Neural progenitor cell (in vitro differentiated cells): ENCODE measurements around the gene SESN3. TPM values are rescaled to one million over a fixed set of nuclear protein-coding genes. Genes with fewer than 3 reads are reported as not detected.

ENCODE experiments used
- DNase-seq: peaks from one replicate; pipeline ENCODE4 v3.0.0-alpha.2; 2016; ENCODE audit warnings: low spot score
- H2AFZ ChIP-seq: fragments of 200-600 bp; sonication (generic); replicated peaks from 2 replicates; pipeline ENCODE4 v1.6.1; 2016; ENCODE audit warnings: antibody characterized with exemption
- H3F3A ChIP-seq: fragments of 200-600 bp; sonication (generic); 2 replicates; pipeline ENCODE4 v1.6.1; 2016; ENCODE audit warnings: antibody characterized with exemption, low read depth
- H3K27ac ChIP-seq: fragments of 200-600 bp; sonication (generic); 2 replicates; pipeline ENCODE4 v1.5.1; 2016; ENCODE audit warnings: mild to moderate bottlenecking
- H3K27me3 ChIP-seq: fragments of 200-600 bp; sonication (generic); 2 replicates; pipeline ENCODE4 v1.6.1; 2016; ENCODE audit warnings: mild to moderate bottlenecking, moderate library complexity
- H3K36me3 ChIP-seq: fragments of 200-600 bp; sonication (generic); 2 replicates; pipeline ENCODE4 v1.5.1; 2016
- H3K4me1 ChIP-seq: fragments of 200-600 bp; sonication (generic); 2 replicates; pipeline ENCODE4 v1.6.1; 2016; ENCODE audit warnings: mixed run types
- H3K4me2 ChIP-seq: fragments of 200-600 bp; sonication (generic); 2 replicates; pipeline ENCODE4 v1.6.1; 2016
- H3K4me3 ChIP-seq: fragments of 200-600 bp; sonication (generic); 2 replicates; pipeline ENCODE4 v1.5.1; 2016
- H3K79me2 ChIP-seq: fragments of 200-600 bp; sonication (generic); 2 replicates; pipeline ENCODE4 v1.6.1; 2016; ENCODE audit warnings: low read depth
- H3K9ac ChIP-seq: fragments of 200-600 bp; sonication (generic); 2 replicates; pipeline ENCODE4 v1.6.1; 2016
- H3K9me3 ChIP-seq: fragments of 200-600 bp; sonication (generic); 2 replicates; pipeline ENCODE4 v1.5.1; 2016; ENCODE audit warnings: low read depth
- H4K20me1 ChIP-seq: fragments of 200-600 bp; sonication (generic); 2 replicates; pipeline ENCODE4 v1.6.1; 2016; ENCODE audit warnings: low read depth
- H3K27ac Mint-ChIP-seq: 3 replicates; pipeline ENCODE4 v1.8.0; 2021; ENCODE audit warnings: mixed read lengths
- H3K27me3 Mint-ChIP-seq: 2 replicates; pipeline ENCODE4 v1.8.0; 2022; ENCODE audit warnings: low read depth, mild to moderate bottlenecking, inconsistent platforms, moderate library complexity, mixed read lengths; ENCODE audit not compliant: insufficient read depth
- H3K36me3 Mint-ChIP-seq: 3 replicates; pipeline ENCODE4 v1.8.0; 2021; ENCODE audit warnings: mixed read lengths
- H3K4me1 Mint-ChIP-seq: 3 replicates; pipeline ENCODE4 v1.8.0; 2021; ENCODE audit warnings: mixed read lengths
- H3K4me3 Mint-ChIP-seq: 3 replicates; pipeline ENCODE4 v1.8.0; 2021; ENCODE audit warnings: mild to moderate bottlenecking, moderate library complexity, mixed read lengths
- H3K9me3 Mint-ChIP-seq: 3 replicates; pipeline ENCODE4 v1.8.0; 2020; ENCODE audit warnings: mixed read lengths
- CTCF ChIP-seq: fragments of 200-600 bp; sonication (generic); IDR thresholded peaks from 2 replicates; pipeline ENCODE4 v1.5.1; 2017; ENCODE audit warnings: antibody characterized with exemption, mild to moderate bottlenecking
- EZH2 ChIP-seq: fragments of 200-600 bp; sonication (generic); IDR thresholded peaks from 2 replicates; pipeline ENCODE4 v1.6.1; 2017; ENCODE audit warnings: antibody characterized with exemption, mild to moderate bottlenecking, moderate library complexity
- EZH2phosphoT487 ChIP-seq: fragments of 200-600 bp; sonication (generic); IDR thresholded peaks from 2 replicates; pipeline ENCODE4 v1.6.1; 2017; ENCODE audit warnings: antibody characterized with exemption
- total RNA-seq: library from RNA; depleted of rRNA; stranded (reverse); fragments of >200 nt; gene quantifications from 2 replicates; pipeline ENCODE4 v1.2.3, GENCODE V29; 2015; ENCODE audit warnings: low replicate concordance

Gene SESN3
- total RNA-seq, 1 donor from 2014 or later = 234 TPM

GRCh38 chr11:95161248-95161647 is 69.8 kb downstream of the SESN3 start:
- H3K4me1 ChIP-seq = no peaks in the 10 kb centered on the region
- no peak overlapping the region for H3K27ac Mint-ChIP-seq
- H3K4me1 Mint-ChIP-seq = no peaks in the 10 kb centered on the region

GRCh38 chr11:95157824-95158223 is 73.2 kb downstream of the SESN3 start:
- Histone ChIP-seq H3K4me3 (no peak overlapping the region), H3K9me3 (no peaks in the 10 kb centered on the region), H2AFZ (no peak overlapping the region), H3K27me3 (no peaks in the 10 kb centered on the region), H3K27ac (no peak overlapping the region), H3K4me1 (no peaks in the 10 kb centered on the region), H3K79me2 (no peaks in the 10 kb centered on the region), H4K20me1 (no peaks in the 10 kb centered on the region), H3K4me2 (no peak overlapping the region), H3K9ac (no peak overlapping the region), H3K36me3 (no peaks in the 10 kb centered on the region), H3F3A (peaks cover 8% of the 10 kb centered on the region)
- H3K4me1 Mint-ChIP-seq = peaks cover 2% of the 10 kb centered on the region
- H3K4me3 Mint-ChIP-seq = no peak overlapping the region
- no peak overlapping the region for H3K27ac Mint-ChIP-seq
- H3K27me3 Mint-ChIP-seq = peaks cover 6% of the 10 kb centered on the region
- H3K36me3 Mint-ChIP-seq = peaks cover 3% of the 10 kb centered on the region
- TF ChIP-seq EZH2 = no peak
- no peak for TF ChIP-seq CTCF
- no peak for TF ChIP-seq EZH2phosphoT487
- peaks cover 4% of the 10 kb centered on the region for H3K9me3 Mint-ChIP-seq
- no peak for DNase-seq

More at GRCh38 chr11:95161248-95161647, 69.8 kb downstream of the SESN3 start:
- H3K9me3 Mint-ChIP-seq = peaks cover under 1% of the 10 kb centered on the region
- peaks cover 3% of the 10 kb centered on the region for H3K36me3 ChIP-seq
- no peak overlapping the region for H3K4me3 ChIP-seq
- H3F3A ChIP-seq = peaks cover 41% of the 10 kb centered on the region
- no peaks in the 10 kb centered on the region for H3K9me3 ChIP-seq
- TF ChIP-seq CTCF (no peak), EZH2phosphoT487 (no peak)
- H3K79me2 ChIP-seq = no peaks in the 10 kb centered on the region
- no peaks in the 10 kb centered on the region for H3K27me3 ChIP-seq
- H2AFZ ChIP-seq = no peak overlapping the region
- no peak overlapping the region for H3K4me3 Mint-ChIP-seq
- H3K36me3 Mint-ChIP-seq = peaks cover 5% of the 10 kb centered on the region
- no peaks in the 10 kb centered on the region for H4K20me1 ChIP-seq
- no peaks in the 10 kb centered on the region for H3K27me3 Mint-ChIP-seq
- H3K4me2 ChIP-seq = no peak overlapping the region
- no peak overlapping the region for H3K27ac ChIP-seq
- no peak overlapping the region for H3K9ac ChIP-seq
- no peak for DNase-seq

GRCh38 chr11:95156916-95157541 is 74.0 kb downstream of the SESN3 start:
- Mint-ChIP-seq H3K9me3 (peaks cover 4% of the 10 kb centered on the region), H3K27ac (no peak overlapping the region), H3K27me3 (peaks cover 6% of the 10 kb centered on the region), H3K36me3 (no peaks in the 10 kb centered on the region), H3K4me3 (no peak overlapping the region), H3K4me1 (peaks cover 5% of the 10 kb centered on the region)
- DNase-seq = no peak
- Histone ChIP-seq H3K36me3 (no peaks in the 10 kb centered on the region), H3F3A (peaks cover 6% of the 10 kb centered on the region), H3K79me2 (no peaks in the 10 kb centered on the region), H4K20me1 (no peaks in the 10 kb centered on the region), H3K4me2 (no peak overlapping the region), H3K9ac (no peak overlapping the region), H3K4me1 (no peaks in the 10 kb centered on the region), H3K27me3 (no peaks in the 10 kb centered on the region), H3K9me3 (no peaks in the 10 kb centered on the region), H3K27ac (no peak overlapping the region), H2AFZ (no peak overlapping the region), H3K4me3 (no peak overlapping the region)
- TF ChIP-seq EZH2phosphoT487 (no peak), EZH2 (no peak), CTCF (no peak)
